K562 (cell line): ENCODE data around the gene PLCL1. TPM values are rescaled to one million over a fixed set of nuclear protein-coding genes. Genes with fewer than 3 reads are reported as not detected.
A peak's percentile ranks its signal among the peaks of the same experiment; 100 is the strongest.

ENCODE experiments used
- ATAC-seq: fragments of 200-7000 bp; cut with Tn5 transposase; 3 replicates; pipeline ENCODE4 v1.9.1; 2020; ENCODE audit warnings: moderate library complexity
- BruUV-seq: library from RNA; stranded (reverse); fragments of 400-500 nt; replicated peaks from 2 replicates; lab custom pipeline; 2021; lab: Mats Ljungman, UMichigan
- CTCF ChIA-PET: fragments of 300-600 bp; formaldehyde crosslinking; extraction: SDS; loops from one replicate; lab custom pipeline; 2021; ENCODE audit warnings: low intra/inter-chr PET ratio; lab: Yijun Ruan, JAX
- POLR2A ChIA-PET: fragments of 300-600, 350-650 bp; sonication (Branson Sonifier 250); formaldehyde crosslinking; extraction: SDS; loops from one replicate; lab custom pipeline; 2021; ENCODE audit warnings: antibody characterized with exemption, inconsistent platforms; lab: Yijun Ruan, JAX
- DNase-seq, 4 experiments: peaks; one replicate each; pipeline versions ENCODE4 v3.0.0 to v3.0.0-alpha.2; 2011 to 2018; ENCODE audit warnings: low spot score in 3 of 4, mixed read lengths in 3 of 4; ENCODE audit errors: extremely low read depth in 1 of 4
- FAIRE-seq: peaks from 2 replicates; lab custom pipeline; 2011; peaks lifted over from hg19 to GRCh38; lab: Jason Lieb, UNC
- H2AFZ ChIP-seq: 2 replicates; pipeline ENCODE4 v1.6.0; 2011; ENCODE audit warnings: low read depth, low read length, control low read depth, inconsistent platforms
- H3K27ac ChIP-seq: fragments of 200-600 bp; 3 replicates; pipeline ENCODE4 v1.8.0; 2011; ENCODE audit warnings: low read depth, mild to moderate bottlenecking, control low read depth, inconsistent platforms, low read length, moderate library complexity, mixed read lengths; ENCODE audit errors: extremely low read depth
- H3K27me3 ChIP-seq, 2 experiments: fragments of 300-600 bp in 1 of 2; 2 replicates in 1 of 2; 3 replicates in 1 of 2; pipeline versions ENCODE4 v1.6.0 to v1.8.0; 2011; ENCODE audit warnings: inconsistent platforms in 2 of 2, low read length in 2 of 2, mild to moderate bottlenecking in 1 of 2, mixed read lengths in 1 of 2, moderate library complexity in 1 of 2; ENCODE audit not compliant: control insufficient read depth in 2 of 2, insufficient read depth in 2 of 2
- H3K36me3 ChIP-seq: fragments of 300-600 bp; 3 replicates; pipeline ENCODE4 v1.8.0; 2011; ENCODE audit warnings: mild to moderate bottlenecking, low read length, inconsistent platforms; ENCODE audit not compliant: control insufficient read depth, insufficient read depth
- H3K4me1 ChIP-seq, 2 experiments: fragments of 200-600 bp in 1 of 2; replicated peaks in 1 of 2; 2 replicates in 1 of 2; 3 replicates in 1 of 2; pipeline versions ENCODE4 v1.5.1 to v1.8.0; 2011; ENCODE audit warnings: inconsistent platforms in 2 of 2, low read length in 2 of 2, mild to moderate bottlenecking in 1 of 2, mixed read lengths in 1 of 2, moderate library complexity in 1 of 2; ENCODE audit not compliant: control insufficient read depth in 2 of 2, insufficient read depth in 2 of 2
- H3K4me2 ChIP-seq: 2 replicates; pipeline ENCODE4 v1.6.1; 2011; ENCODE audit warnings: low read length, control low read depth, inconsistent platforms, mixed read lengths; ENCODE audit not compliant: insufficient read depth
- H3K4me3 ChIP-seq: fragments of 200-600 bp; sonication (generic), shearing (Covaris generic); 2 replicates; pipeline ENCODE4 v1.5.1; 2016; ENCODE audit warnings: control low read depth, inconsistent platforms
- H3K79me2 ChIP-seq: fragments of 200-600 bp; 3 replicates; pipeline ENCODE4 v1.8.0; 2011; ENCODE audit warnings: low read length, inconsistent platforms; ENCODE audit not compliant: control insufficient read depth, insufficient read depth
- H3K9ac ChIP-seq, 2 experiments: 2 replicates each; pipeline versions ENCODE4 v1.6.0 to v1.6.1; 2011; ENCODE audit warnings: low read depth in 2 of 2, low read length in 2 of 2, control low read depth in 1 of 2, inconsistent platforms in 1 of 2, mild to moderate bottlenecking in 1 of 2, mixed read lengths in 1 of 2; ENCODE audit not compliant: insufficient read depth in 1 of 2
- H3K9me1 ChIP-seq: one replicate; pipeline ENCODE4 v1.6.0; 2011; ENCODE audit warnings: inconsistent platforms, mild to moderate bottlenecking, low read length, moderate library complexity; ENCODE audit not compliant: control insufficient read depth, insufficient read depth
- H3K9me3 ChIP-seq: replicated peaks from 2 replicates; pipeline ENCODE4 v1.5.1; 2011; ENCODE audit warnings: low read depth, low read length, inconsistent platforms; ENCODE audit not compliant: control insufficient read depth, insufficient read depth
- H4K20me1 ChIP-seq: replicated peaks from 2 replicates; pipeline ENCODE4 v1.6.1; 2011; ENCODE audit warnings: low read length, inconsistent platforms, mixed read lengths; ENCODE audit not compliant: control insufficient read depth, insufficient read depth
- LCOR ChIP-seq: sonication (generic); formaldehyde crosslinking; IDR thresholded peaks from 2 replicates; pipeline ENCODE4 v1.8.0; 2022; ENCODE audit warnings: mild to moderate bottlenecking, missing genetic modification reagents
- WGBS: fragments of 100-300 bp; shearing (Covaris generic); methylation state at CpG from one replicate; pipeline ENCODE4 v1.1.6; 2016; ENCODE audit warnings: low coverage, mixed read lengths; ENCODE audit not compliant: insufficient coverage; ENCODE audit errors: missing lambda C conversion rate; 5-methylcytosine and 5-hydroxymethylcytosine counted together
- in situ Hi-C: fragments of 300-500 bp; cut with MboI; formaldehyde crosslinking; loops from 4 replicates; pipeline ENCODE4 v1.15.0; 2018; ENCODE audit warnings: inconsistent platforms, mixed read lengths
- intact Hi-C: fragments of 100-400 bp; cut with micrococcal nuclease; formaldehyde crosslinking; loops from 2 replicates; pipeline ENCODE4 v1.14.2; 2022
- polyA plus RNA-seq, 8 experiments: library from polyadenylated mRNA; depleted of rRNA in 4 of 8; stranded (reverse) in 5 of 8; unstranded in 3 of 8; fragments of >200 nt; fragmentation: Nextera tagmentation in 2 of 8; fragmentation: Illumina TruSeq in 1 of 8; extraction: Ambion mirVana in 2 of 8; extraction: Trizol in 1 of 8; gene quantifications; 2 replicates each; pipeline versions ENCODE4 v1.2.1 to v1.2.3, GENCODE V29; 2011 to 2014; ENCODE audit warnings: inconsistent platforms in 1 of 8, missing spikeins in 1 of 8
- total RNA-seq, 7 experiments: library from RNA; depleted of rRNA in 6 of 7; stranded (reverse); fragments of >200 nt in 6 of 7; fragmentation: Illumina TruSeq in 2 of 7; extraction: Trizol in 2 of 7; gene quantifications; 2 replicates each; pipeline versions ENCODE4 v1.2.1 to v1.2.3, GENCODE V29; 2011 to 2021; ENCODE audit warnings: low replicate concordance in 1 of 7
- TF ChIP-seq, protein P1 (sequence below): sonication (generic); formaldehyde crosslinking; IDR thresholded peaks from 2 replicates; pipeline ENCODE4 v1.8.1; 2023; ENCODE audit warnings: mild to moderate bottlenecking, missing genetic modification reagents

The PLCL1 gene
- total and polyA plus RNA-seq, 9 of the 15 experiments (the other 6 are each of a cell fraction or from before 2014, with no cell fraction given) = 2.0 to 17.7 (median 8.6) TPM

DNA sequence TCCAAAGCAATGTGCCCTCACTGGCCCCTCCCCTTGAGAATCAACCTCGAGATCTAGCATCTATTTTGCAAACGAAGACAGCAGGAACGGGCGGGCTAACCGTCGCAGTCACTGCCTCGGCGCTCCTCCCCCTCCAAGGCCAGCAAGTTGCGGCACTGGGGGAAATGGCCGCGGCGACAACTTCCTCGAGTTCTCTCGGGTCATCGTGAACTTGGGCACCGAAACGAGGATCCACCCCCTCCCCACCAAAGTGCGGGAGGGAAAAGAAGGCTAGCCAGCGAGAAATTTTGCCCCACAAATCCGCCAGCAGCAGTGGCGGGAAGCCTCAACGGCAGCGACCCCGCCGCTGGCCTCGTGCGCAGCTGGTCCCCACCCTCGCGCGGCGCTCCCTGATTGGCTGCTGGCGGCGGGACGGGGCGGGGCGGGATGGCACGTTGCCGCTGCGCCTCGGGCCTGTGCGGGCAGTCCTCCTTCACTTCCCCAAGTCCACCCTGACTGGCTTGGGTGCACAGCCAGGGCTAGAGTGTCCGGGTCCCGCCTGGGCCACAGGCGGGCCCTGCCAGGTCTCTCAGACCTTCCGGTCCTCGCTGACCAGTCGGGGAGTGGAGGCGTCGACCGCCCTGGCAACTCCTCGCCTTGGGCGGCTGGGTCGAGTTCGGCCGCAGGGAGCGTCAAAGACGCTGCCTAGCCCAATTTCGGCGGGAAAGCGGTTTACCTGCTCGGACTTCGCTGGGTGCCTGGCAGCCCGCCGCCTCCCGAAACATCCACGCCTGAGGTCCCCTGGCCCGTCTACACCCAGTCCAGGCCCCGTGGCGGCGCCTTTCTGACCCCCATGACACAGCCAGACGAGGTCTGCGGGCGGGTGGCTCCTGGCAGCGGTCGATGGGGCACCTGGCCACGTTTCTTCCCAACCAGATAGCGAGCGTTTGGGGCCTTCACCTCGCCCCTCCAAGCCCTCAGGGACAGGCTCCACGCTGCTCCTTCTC, 19.1 kb upstream of the PLCL1 start, which contains the start of gene BOLL:
Gene BOLL, minus strand, starts transcription at position 364 of the 986 bp plus-strand sequence. CDS start 3,469 bp downstream, outside the sequence.
- DNase-seq (no peak), FAIRE-seq (no peak), ATAC-seq (no peak)
- in situ Hi-C loops = no loop called here
- WGBS = 64% methylated on average over 9 of the region's 80 CpGs
- TF ChIP-seq, protein P1, sequence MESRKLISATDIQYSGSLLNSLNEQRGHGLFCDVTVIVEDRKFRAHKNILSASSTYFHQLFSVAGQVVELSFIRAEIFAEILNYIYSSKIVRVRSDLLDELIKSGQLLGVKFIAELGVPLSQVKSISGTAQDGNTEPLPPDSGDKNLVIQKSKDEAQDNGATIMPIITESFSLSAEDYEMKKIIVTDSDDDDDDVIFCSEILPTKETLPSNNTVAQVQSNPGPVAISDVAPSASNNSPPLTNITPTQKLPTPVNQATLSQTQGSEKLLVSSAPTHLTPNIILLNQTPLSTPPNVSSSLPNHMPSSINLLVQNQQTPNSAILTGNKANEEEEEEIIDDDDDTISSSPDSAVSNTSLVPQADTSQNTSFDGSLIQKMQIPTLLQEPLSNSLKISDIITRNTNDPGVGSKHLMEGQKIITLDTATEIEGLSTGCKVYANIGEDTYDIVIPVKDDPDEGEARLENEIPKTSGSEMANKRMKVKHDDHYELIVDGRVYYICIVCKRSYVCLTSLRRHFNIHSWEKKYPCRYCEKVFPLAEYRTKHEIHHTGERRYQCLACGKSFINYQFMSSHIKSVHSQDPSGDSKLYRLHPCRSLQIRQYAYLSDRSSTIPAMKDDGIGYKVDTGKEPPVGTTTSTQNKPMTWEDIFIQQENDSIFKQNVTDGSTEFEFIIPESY (CRISPR knock-in tag) = peak; percentile 40; the same call in 1 of the 2 replicates
- no peak for TF ChIP-seq LCOR
- BruUV-seq = no TSS peak
- H3K79me2 ChIP-seq = no peaks in the 10 kb centered on the region
- H3K27ac ChIP-seq = no peak within 1 kb of the TSS
- ChIA-PET POLR2A (no interaction called here), CTCF (no interaction called here)
- H3K9me1 ChIP-seq = no peaks in the 10 kb centered on the region
- no peaks in the 10 kb centered on the region for H3K36me3 ChIP-seq
- intact Hi-C loops = no loop called here
- H3K4me2 ChIP-seq = no peak within 1 kb of the TSS
- H3K9ac ChIP-seq = no peak within 1 kb of the TSS
- H2AFZ ChIP-seq = no peak within 1 kb of the TSS
- no peaks in the 10 kb centered on the region for H4K20me1 ChIP-seq
- H3K4me1 ChIP-seq = no peaks in the 10 kb centered on the region; a peak in 1 of 5 replicates
- no peaks in the 10 kb centered on the region for H3K27me3 ChIP-seq
- no peak within 1 kb of the TSS for H3K4me3 ChIP-seq
- H3K9me3 ChIP-seq = no peaks in the 10 kb centered on the region
